Naive thymus-derived CD8-positive, alpha-beta T cell (primary cell): ENCODE measurements around the gene EFCAB11. TPM values are rescaled to one million over a fixed set of nuclear protein-coding genes. Genes with fewer than 3 reads are reported as not detected.

Source experiments
- ATAC-seq, 2 donors: fragments of 150-1000 bp; cut with Tn5 transposase in 1 of 2; sonication (Bioruptor Pico), chemical (Tn5 transposase) in 1 of 2; 1 replicate in 1 of 2; 2 replicates in 1 of 2; pipeline ENCODE4 v1.10.0; 2021; ENCODE audit warnings: mild to moderate bottlenecking in 2 of 2, moderate library complexity in 2 of 2
- POLR2A ChIA-PET: fragments of 350-600 bp; sonication (Branson Sonifier 250); formaldehyde crosslinking; loops from one replicate; lab custom pipeline; 2021; ENCODE audit warnings: antibody characterized with exemption; lab: Charles Lee
- DNase-seq, 10 donors: peaks; one replicate each; pipeline versions ENCODE4 v3.0.0 to v3.0.0-alpha.2; 2020 to 2022
- H3K27ac Mint-ChIP-seq, 10 donors: one replicate each; pipeline ENCODE4 v1.8.0; 2020 to 2022; ENCODE audit warnings: mild to moderate bottlenecking in 10 of 10, mixed read lengths in 10 of 10, moderate library complexity in 4 of 10, inconsistent platforms in 1 of 10
- H3K27me3 Mint-ChIP-seq, 5 donors: one replicate each; pipeline ENCODE4 v1.8.0; 2021 to 2022; ENCODE audit warnings: mixed read lengths in 5 of 5
- H3K36me3 Mint-ChIP-seq, 3 donors: one replicate each; pipeline ENCODE4 v1.8.0; 2020 to 2022; ENCODE audit warnings: mixed read lengths in 3 of 3, mild to moderate bottlenecking in 2 of 3, inconsistent platforms in 1 of 3
- H3K4me1 Mint-ChIP-seq, 4 donors: one replicate each; pipeline ENCODE4 v1.8.0; 2021 to 2022; ENCODE audit warnings: mixed read lengths in 4 of 4
- H3K4me3 Mint-ChIP-seq, 10 donors: one replicate each; pipeline ENCODE4 v1.8.0; 2020 to 2022; ENCODE audit warnings: mild to moderate bottlenecking in 10 of 10, mixed read lengths in 10 of 10, moderate library complexity in 6 of 10, inconsistent platforms in 1 of 10
- H3K9me3 Mint-ChIP-seq, 9 donors: one replicate each; pipeline ENCODE4 v1.8.0; 2020 to 2022; ENCODE audit warnings: mixed read lengths in 9 of 9, mild to moderate bottlenecking in 3 of 9, inconsistent platforms in 1 of 9, moderate library complexity in 1 of 9
- polyA plus RNA-seq, 3 donors: library from polyadenylated mRNA; unstranded; fragments of 300-500 nt; fragmentation: Illumina TruSeq; gene quantifications; one replicate each; pipeline ENCODE4 v1.2.3, GENCODE V29; 2021
- total RNA-seq, 8 experiments: library from RNA in 2 of 8; stranded (reverse) in 2 of 8; gene quantifications; one replicate each; pipeline ENCODE4 v1.2.3 and lab custom pipeline; 2021 to 2026

EFCAB11 gene
- total and polyA plus RNA-seq, 5 experiments from 2014 or later = 1.2 to 6.8 (median 2.7) TPM

DNA sequence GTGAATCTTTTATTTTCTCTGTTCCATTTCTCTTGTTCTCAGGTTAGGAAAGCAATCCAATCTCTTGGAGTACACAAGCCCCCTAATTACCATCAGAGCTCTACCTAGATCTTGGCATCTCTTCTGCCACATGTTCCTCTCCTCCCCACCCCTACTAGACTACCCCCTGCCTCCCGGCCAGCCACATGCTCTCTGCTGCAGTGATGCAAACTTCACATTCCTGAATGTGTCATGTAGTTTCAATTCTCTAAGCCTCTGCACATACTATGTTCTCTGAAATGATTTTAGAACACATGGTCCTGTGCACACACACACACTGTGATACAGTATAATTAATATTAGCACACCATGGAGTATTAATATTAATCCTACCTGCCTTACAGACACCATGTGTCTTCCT, 104.6 kb downstream of the EFCAB11 start:
- H3K27me3 Mint-ChIP-seq = peaks cover 0 to 5% (median 0%) of the 10 kb centered on the region in 5 donors

DNA sequence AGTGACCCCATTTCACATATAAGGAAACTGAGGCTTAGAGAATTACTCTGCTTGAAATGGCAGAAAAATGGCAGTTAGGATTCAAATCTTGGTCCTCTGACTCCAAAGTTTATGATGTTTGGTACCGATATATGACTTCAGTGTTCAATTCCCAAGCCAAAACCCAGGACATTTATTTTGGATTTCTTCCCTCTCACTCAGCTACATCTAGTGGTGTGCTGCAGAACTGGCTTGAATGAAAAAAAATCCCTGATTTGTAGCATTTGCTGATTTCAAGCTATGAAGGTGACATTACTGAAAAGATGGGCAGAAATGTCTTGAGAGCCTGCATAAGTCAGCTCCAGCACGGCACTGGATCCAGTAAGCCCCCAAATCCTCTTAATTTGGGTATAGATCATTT, 106.4 kb downstream of the EFCAB11 start:
- Mint-ChIP-seq H3K4me1 (no peaks in the 10 kb centered on the region), H3K9me3 (peaks cover 0 to 4% (median 0%) of the 10 kb centered on the region in 9 donors)

More for the DNA sequence above, 104.6 kb downstream of the EFCAB11 start:
- H3K4me1 Mint-ChIP-seq = no peaks in the 10 kb centered on the region
- no peak overlapping the region for H3K4me3 Mint-ChIP-seq
- peaks cover 0 to 4% (median 0%) of the 10 kb centered on the region in 9 donors for H3K9me3 Mint-ChIP-seq
- POLR2A ChIA-PET = no interaction called here
- H3K27ac Mint-ChIP-seq = peak overlapping the region in 1 of 10 donors; percentile 22
- no peaks in the 10 kb centered on the region for H3K36me3 Mint-ChIP-seq
- ATAC-seq (no peak), DNase-seq (no peak)

DNA sequence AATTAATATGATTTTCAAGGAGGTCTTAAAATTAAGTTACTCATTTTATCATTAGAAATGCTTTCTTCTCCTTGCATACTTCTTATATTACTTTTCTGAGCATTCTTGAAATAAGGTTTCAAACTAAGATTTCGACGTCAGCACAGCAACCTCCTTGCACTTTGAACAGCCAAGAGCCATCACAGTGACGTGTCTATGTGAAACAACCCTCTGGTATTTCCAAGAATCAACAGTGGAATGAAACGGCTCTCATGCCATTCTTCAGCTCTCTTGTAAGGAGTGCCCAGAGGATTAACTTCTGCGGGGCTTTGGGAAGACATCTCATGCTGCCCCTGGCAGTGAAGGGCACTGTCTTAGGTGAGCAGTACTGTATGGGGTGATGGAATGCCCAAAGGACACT, 109.2 kb downstream of the EFCAB11 start:
- Mint-ChIP-seq H3K4me3 (no peak overlapping the region), H3K27me3 (peaks cover 0 to 5% (median 0%) of the 10 kb centered on the region in 5 donors), H3K36me3 (no peaks in the 10 kb centered on the region), H3K27ac (peak overlapping the region in 1 of 10 donors; percentile 3), H3K9me3 (peaks cover 0 to 4% (median 0%) of the 10 kb centered on the region in 9 donors), H3K4me1 (peaks cover 0 to 1% (median 0%) of the 10 kb centered on the region in 4 donors)
- POLR2A ChIA-PET = no interaction called here
- ATAC-seq (no peak), DNase-seq (no peak)

More for the DNA sequence above, 106.4 kb downstream of the EFCAB11 start:
- Mint-ChIP-seq H3K4me3 (no peak overlapping the region), H3K27ac (no peak overlapping the region), H3K27me3 (peaks cover 0 to 5% (median 0%) of the 10 kb centered on the region in 5 donors), H3K36me3 (no peaks in the 10 kb centered on the region)
- ATAC-seq (no peak), DNase-seq (no peak)
- POLR2A ChIA-PET = no interaction called here

DNA sequence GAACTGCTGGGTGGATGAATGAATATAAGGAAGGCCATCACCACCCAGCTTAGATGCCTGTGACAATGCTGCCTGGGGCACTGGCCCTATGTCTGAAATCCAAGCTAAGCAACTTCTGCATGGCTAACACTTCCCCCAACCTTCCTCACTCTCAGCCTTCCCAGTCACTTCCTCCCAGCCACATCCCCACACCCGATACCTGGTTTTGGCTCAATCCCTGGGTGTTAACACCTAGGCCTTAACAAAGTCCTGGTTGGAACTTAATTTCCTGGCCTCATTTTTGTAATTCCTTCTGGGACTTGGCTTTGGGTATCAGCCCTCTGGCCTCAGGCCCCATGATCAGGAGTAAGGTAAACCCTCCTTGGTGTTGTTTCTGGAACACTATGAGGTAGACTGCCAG, 110.0 kb downstream of the EFCAB11 start:
- POLR2A ChIA-PET = no interaction called here
- no peak for DNase-seq
- Mint-ChIP-seq H3K36me3 (no peaks in the 10 kb centered on the region), H3K4me1 (peaks cover 0 to 1% (median 0%) of the 10 kb centered on the region in 4 donors), H3K27me3 (peaks cover 0 to 5% (median 0%) of the 10 kb centered on the region in 5 donors), H3K9me3 (peaks cover 0 to 4% (median 0%) of the 10 kb centered on the region in 9 donors), H3K27ac (no peak overlapping the region), H3K4me3 (no peak overlapping the region)
- no peak for ATAC-seq

DNA sequence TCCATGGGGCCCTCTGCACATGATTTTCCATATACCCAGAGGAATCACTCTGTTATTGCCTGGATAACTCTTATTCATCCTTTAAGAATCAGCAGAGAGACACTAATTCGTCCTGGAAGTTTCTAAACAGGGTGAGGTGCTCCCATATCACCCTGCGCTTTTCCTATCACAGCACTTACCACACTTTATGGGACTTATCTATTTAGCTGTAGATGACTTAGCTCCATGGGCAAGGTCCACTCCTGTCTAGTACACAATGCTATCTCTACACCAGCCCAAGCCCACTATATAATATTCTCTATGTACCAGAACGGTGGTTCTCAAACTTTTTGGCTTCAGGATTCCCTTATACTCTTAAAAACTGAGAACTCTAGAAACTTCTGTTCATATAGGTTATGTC, 111.7 kb downstream of the EFCAB11 start:
- H3K27me3 Mint-ChIP-seq = peaks cover 0 to 5% (median 0%) of the 10 kb centered on the region in 5 donors
- H3K36me3 Mint-ChIP-seq = peaks cover 0 to 12% (median 3%) of the 10 kb centered on the region in 3 donors
- H3K4me3 Mint-ChIP-seq = no peak overlapping the region
- POLR2A ChIA-PET = no interaction called here
- no peak for DNase-seq
- H3K4me1 Mint-ChIP-seq = peaks cover 0 to 1% (median 0%) of the 10 kb centered on the region in 4 donors
- no peak overlapping the region for H3K27ac Mint-ChIP-seq
- no peak for ATAC-seq
- H3K9me3 Mint-ChIP-seq = peaks cover 0 to 14% (median 2%) of the 10 kb centered on the region in 9 donors

DNA sequence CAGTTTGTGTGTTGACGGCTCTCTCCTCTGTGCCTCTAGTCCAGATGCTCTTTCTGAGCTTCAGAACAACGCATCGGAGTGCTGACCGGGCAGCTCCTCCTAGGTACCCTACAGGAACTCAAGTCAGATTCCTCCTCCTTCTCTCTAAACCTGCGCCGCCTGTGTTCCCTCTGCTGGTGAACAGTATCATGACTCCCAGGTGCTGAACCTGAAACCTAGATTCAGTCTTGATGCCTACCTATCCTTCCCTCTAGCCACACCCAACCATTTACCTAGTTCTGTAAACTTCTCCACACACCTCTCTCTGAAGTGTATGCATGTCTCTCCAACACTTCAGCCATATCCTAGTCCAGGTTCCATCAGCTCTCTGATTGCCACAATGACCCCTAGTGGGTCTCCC, 112.7 kb downstream of the EFCAB11 start:
- Mint-ChIP-seq H3K4me1 (peaks cover 0 to 1% (median 0%) of the 10 kb centered on the region in 4 donors), H3K27me3 (peaks cover 0 to 4% (median 0%) of the 10 kb centered on the region in 5 donors), H3K9me3 (peaks cover 0 to 14% (median 3%) of the 10 kb centered on the region in 9 donors), H3K27ac (peak overlapping the region in 1 of 10 donors; percentile 56), H3K4me3 (no peak overlapping the region), H3K36me3 (peaks cover 0 to 12% (median 6%) of the 10 kb centered on the region in 3 donors)
- DNase-seq = no peak
- no peak for ATAC-seq
- POLR2A ChIA-PET = no interaction called here

DNA sequence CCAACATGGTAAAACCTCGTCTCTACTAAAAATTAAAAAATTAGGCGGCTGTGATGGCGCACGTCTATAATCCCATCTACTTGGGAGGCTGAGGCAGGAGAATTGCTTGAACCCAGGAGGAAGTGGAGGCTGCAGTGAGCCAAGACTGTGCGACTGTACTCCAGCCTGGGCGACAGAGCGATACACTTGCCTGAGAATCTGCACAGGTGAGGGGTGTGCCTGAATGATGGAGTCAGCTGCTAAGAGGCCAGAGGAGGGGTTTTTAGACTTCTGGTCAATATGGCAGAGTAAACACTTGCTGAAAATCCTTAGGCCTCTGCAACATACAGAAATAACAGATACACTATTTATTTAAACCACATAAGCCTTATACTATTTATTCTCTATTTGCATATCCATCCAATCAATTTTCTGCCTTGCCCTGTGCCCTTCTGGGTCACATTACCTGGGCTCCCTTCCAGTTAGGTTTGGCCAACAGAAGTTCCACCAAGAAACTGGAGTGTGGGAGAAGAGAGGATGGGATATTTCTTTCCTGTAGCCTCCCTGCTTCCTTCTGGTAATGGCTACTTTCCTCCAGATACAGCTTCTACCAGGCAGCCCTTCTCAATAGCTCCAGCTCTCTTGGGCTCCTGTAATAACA, 117.6 kb downstream of the EFCAB11 start:
- peaks cover 0 to 14% (median 3%) of the 10 kb centered on the region in 9 donors for H3K9me3 Mint-ChIP-seq
- no peak overlapping the region for H3K27ac Mint-ChIP-seq
- ATAC-seq (no peak), DNase-seq (no peak)
- no peaks in the 10 kb centered on the region for H3K27me3 Mint-ChIP-seq
- POLR2A ChIA-PET = no interaction called here
- peaks cover 0 to 12% (median 6%) of the 10 kb centered on the region in 3 donors for H3K36me3 Mint-ChIP-seq
- H3K4me1 Mint-ChIP-seq = peaks cover 0 to 1% (median 0%) of the 10 kb centered on the region in 4 donors
- no peak overlapping the region for H3K4me3 Mint-ChIP-seq

DNA sequence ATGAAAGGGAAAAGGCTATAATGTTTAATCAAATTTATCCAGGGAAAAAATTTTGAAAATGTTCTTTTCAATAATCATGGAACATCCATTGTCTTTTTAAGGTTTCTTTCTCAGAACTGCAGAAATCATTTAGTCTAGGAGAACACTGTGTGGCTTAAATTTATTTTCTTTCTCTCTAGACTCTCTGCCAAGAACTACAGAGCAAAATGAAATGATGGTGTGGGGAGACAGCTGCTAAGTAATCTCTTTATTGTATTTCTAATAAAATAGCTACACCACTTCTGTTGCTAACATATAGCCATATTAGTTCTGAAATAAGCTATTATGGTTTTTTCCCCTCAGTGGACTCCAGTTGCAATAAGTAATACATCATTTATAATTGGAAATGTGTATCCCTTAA, 120.9 kb downstream of the EFCAB11 start:
- H3K36me3 Mint-ChIP-seq = peaks cover 0 to 8% (median 6%) of the 10 kb centered on the region in 3 donors
- POLR2A ChIA-PET = no interaction called here
- no peaks in the 10 kb centered on the region for H3K4me1 Mint-ChIP-seq
- no peak for ATAC-seq
- H3K27me3 Mint-ChIP-seq = peaks cover 0 to 8% (median 0%) of the 10 kb centered on the region in 5 donors
- DNase-seq = no peak
- H3K4me3 Mint-ChIP-seq = no peak overlapping the region
- H3K9me3 Mint-ChIP-seq = peaks cover 0 to 6% (median 2%) of the 10 kb centered on the region in 9 donors
- no peak overlapping the region for H3K27ac Mint-ChIP-seq

DNA sequence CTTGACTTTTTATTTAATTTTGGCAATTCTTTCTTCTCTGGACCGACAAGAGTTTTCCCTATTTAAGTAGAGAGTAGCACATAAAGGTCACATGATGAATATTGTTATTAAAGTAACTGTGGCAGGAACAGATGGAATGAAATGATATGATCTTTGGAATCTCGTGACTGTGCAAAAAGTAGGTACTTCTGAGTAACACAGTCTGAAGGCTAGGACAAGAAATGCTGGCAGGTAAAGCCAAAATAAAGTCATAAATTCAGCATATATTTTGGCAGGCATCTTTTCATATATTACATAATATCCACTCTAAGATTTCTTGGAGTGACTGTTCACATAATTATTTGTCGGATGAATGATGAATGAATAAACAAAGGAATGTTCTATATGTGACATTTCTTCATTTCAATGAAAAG, 121.4 kb downstream of the EFCAB11 start:
- peaks cover 0 to 8% (median 0%) of the 10 kb centered on the region in 5 donors for H3K27me3 Mint-ChIP-seq
- peaks cover 0 to 3% (median 0%) of the 10 kb centered on the region in 9 donors for H3K9me3 Mint-ChIP-seq
- no peak overlapping the region for H3K4me3 Mint-ChIP-seq
- ATAC-seq (no peak), DNase-seq (no peak)
- POLR2A ChIA-PET = no interaction called here
- peaks cover 0 to 3% (median 2%) of the 10 kb centered on the region in 3 donors for H3K36me3 Mint-ChIP-seq
- H3K4me1 Mint-ChIP-seq = no peaks in the 10 kb centered on the region
- no peak overlapping the region for H3K27ac Mint-ChIP-seq

DNA sequence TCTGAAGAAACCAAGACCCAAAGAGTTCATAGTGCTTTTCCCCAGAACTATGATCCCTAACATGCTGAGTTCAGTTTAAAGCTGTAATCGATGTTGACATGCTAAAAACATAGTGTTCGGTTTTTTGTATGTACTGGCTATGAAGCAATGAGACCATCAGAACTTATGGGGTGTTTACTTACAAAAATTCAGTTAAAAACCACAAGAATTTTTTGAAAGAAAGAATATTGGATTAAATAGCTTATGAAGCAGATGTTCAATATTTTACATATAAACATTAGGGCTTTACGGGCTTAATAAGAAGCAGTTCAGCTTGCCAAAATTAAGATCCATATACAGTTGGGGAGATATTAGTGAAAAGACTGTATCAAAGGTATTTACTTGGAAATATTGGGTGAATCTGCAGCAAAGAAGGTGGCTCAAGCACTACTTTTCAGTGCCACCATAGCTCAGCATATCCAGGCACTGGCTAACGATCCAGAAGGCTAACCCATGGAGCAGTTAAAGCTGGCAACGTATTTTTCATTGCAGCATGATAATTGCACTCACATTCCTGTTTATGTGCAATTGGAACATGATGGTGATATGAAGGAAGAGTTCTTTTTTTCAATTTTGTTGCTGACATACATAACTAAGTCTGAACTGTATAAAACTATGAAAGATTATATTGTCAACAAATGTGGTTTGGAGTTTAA, 125.9 kb downstream of the EFCAB11 start:
- POLR2A ChIA-PET = no interaction called here
- H3K36me3 Mint-ChIP-seq = peaks cover 0 to 8% (median 0%) of the 10 kb centered on the region in 3 donors
- no peaks in the 10 kb centered on the region for H3K4me1 Mint-ChIP-seq
- H3K27ac Mint-ChIP-seq = no peak overlapping the region
- H3K9me3 Mint-ChIP-seq = peaks cover 0 to 11% (median 7%) of the 10 kb centered on the region in 9 donors
- H3K27me3 Mint-ChIP-seq = peaks cover 0 to 19% (median 0%) of the 10 kb centered on the region in 5 donors
- ATAC-seq (no peak), DNase-seq (no peak)
- no peak overlapping the region for H3K4me3 Mint-ChIP-seq

DNA sequence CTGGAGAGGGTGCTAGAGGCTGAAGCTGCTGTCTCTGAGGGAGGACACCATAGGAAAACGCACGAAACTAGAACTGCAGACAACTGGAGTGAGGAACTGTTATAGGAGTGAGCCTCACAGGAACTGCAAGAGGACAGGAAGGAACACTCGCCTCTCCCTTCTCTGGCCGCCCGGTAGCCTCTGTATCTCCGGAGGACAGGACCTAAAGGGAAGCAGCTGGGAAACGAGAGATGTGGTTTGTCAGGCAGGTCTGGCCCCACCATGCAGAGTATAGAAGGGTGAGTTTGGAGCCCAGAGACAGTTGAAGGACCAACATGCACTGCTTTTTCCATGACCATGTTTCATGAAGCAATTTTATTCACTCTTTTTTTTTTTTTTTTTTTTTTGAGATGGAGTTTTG, 127.3 kb downstream of the EFCAB11 start:
- POLR2A ChIA-PET = interaction anchor here (0.5 to 0.7 kb wide), 2 partner anchors 17 to 359 kb away, joined by 4 to 6 read pairs; no protein-coding TSS in a partner anchor
- Mint-ChIP-seq H3K27ac (no peak overlapping the region), H3K27me3 (peaks cover 0 to 22% (median 0%) of the 10 kb centered on the region in 5 donors), H3K9me3 (peaks cover 2 to 23% (median 14%) of the 10 kb centered on the region in 9 donors), H3K36me3 (peaks cover 0 to 18% (median 0%) of the 10 kb centered on the region in 3 donors), H3K4me3 (no peak overlapping the region), H3K4me1 (no peaks in the 10 kb centered on the region)
- no peak for ATAC-seq
- no peak for DNase-seq

DNA sequence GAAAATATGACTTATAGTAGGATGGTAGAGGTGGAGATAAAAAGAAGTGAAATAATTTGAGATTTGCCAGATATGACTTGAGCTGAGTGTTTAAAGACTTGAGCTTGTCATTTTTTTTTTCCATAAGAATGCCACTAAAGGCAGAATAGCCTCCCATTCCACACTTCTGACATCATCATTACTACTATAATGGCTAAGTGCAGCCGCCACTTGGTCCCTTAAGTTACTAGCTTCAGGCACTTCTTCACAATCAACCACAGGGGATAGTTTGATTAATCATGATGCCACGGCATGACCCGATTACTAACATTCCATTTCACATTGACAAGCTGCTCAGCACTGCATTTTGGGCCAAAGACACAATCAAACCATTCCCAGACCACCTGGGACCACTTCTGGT, 127.9 kb downstream of the EFCAB11 start:
- Mint-ChIP-seq H3K27me3 (peaks cover 0 to 19% (median 0%) of the 10 kb centered on the region in 5 donors), H3K4me1 (no peaks in the 10 kb centered on the region), H3K9me3 (peaks cover 2 to 23% (median 14%) of the 10 kb centered on the region in 9 donors), H3K36me3 (peaks cover 0 to 18% (median 0%) of the 10 kb centered on the region in 3 donors), H3K27ac (no peak overlapping the region), H3K4me3 (no peak overlapping the region)
- no peak for DNase-seq
- POLR2A ChIA-PET = interaction anchor here (0.5 kb wide), 1 partner anchor 16 kb away, joined by 4 read pairs; no protein-coding TSS in a partner anchor
- ATAC-seq = no peak

DNA sequence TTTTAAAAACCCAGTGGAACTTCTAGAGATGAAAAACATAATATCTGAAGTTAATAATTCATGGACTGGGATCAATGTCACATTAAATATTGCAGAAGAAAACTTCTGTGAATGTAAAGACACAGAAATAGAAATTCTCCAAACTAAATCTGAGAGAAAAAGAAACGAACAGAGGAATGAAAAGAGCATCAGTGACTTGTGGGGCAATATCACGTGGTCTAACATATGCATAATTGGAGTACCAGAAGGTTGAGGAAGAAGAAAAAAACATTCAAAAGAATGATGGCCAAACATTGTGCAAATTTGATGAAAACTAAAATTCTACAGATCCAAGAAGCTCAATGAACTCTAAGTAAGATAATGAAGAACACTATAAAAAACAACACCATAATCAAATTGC, 130.8 kb downstream of the EFCAB11 start:
- H3K4me1 Mint-ChIP-seq = peaks cover 0 to 4% (median 0%) of the 10 kb centered on the region in 4 donors
- POLR2A ChIA-PET = no interaction called here

More for the DNA sequence above, 130.8 kb downstream of the EFCAB11 start:
- H3K27ac Mint-ChIP-seq = peak overlapping the region in 1 of 10 donors; percentile 71
- peaks cover 0 to 18% (median 0%) of the 10 kb centered on the region in 3 donors for H3K36me3 Mint-ChIP-seq
- DNase-seq (no peak), ATAC-seq (no peak)
- H3K9me3 Mint-ChIP-seq = peaks cover 2 to 23% (median 14%) of the 10 kb centered on the region in 9 donors
- H3K27me3 Mint-ChIP-seq = peaks cover 0 to 14% (median 0%) of the 10 kb centered on the region in 5 donors
- H3K4me3 Mint-ChIP-seq = no peak overlapping the region
